ENCODE data around the gene KRT34. TPM values are rescaled to one million over a fixed set of nuclear protein-coding genes. Genes with fewer than 3 reads are reported as not detected.
A peak's percentile ranks its signal among the peaks of the same experiment; 100 is the strongest.
"Not testable (repeated sequence)": the region's sequence is repeated elsewhere in the genome, so short reads cannot be mapped to it uniquely, and the experiment has no call there.

The KRT34 gene
- total RNA-seq, 1 experiment from 2014 or later: 0.12 TPM

GRCh38 chr17:41404024-41404671, 22.0 kb upstream of the KRT34 start:
- peak; percentile 97 for DNase-seq (ENCODE audit: low spot score)

DNA sequence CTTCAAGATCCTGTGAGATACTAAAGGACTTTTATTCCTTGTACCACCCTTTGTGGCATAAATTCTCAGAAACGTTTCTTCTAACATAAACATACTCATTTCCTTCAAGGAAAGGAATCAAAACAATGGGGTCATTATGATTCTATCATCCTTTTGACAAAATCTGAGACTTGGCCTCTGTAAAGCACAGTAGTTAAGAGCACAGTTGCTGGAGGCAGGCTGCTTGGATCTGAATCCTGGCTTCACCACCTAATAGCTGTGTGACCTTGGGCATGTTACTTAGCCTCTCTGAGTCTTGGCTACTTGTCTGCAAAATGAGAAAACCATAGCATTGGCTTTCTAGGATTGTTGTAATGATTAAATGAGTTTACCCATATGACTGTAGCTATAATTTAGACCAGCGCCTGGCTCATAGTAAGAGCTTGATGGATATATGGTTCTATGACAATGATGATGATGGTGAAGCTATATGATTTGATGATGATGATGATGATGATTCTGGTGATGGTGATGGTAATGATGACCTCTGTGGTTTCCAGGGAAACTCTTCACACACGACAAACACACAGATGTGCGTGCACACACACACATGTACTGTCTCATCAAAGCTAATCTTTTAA, 21.4 kb upstream of the KRT34 start:
- peak; percentile 50 for DNase-seq (ENCODE audit: low spot score)

- no peak for DNase-seq (ENCODE audit: low spot score)
Observed at GRCh38 chr17:41402161-41402560, 20.1 kb upstream of the KRT34 start.

- no peak for DNase-seq (ENCODE audit: low spot score)
Observed at GRCh38 chr17:41396996-41397660, 15.0 kb upstream of the KRT34 start, which contains the start of gene KRT31. Gene KRT31 (minus strand): TSS chr17:41397608. CDS start chr17:41397539, 69 bp downstream.

- no peak for DNase-seq (ENCODE audit: low spot score)
Observed at GRCh38 chr17:41396340-41396739, 14.2 kb upstream of the KRT34 start.

- DNase-seq (ENCODE audit: low spot score): no peak
Observed at GRCh38 chr17:41395611-41396010, 13.5 kb upstream of the KRT34 start.

DNA sequence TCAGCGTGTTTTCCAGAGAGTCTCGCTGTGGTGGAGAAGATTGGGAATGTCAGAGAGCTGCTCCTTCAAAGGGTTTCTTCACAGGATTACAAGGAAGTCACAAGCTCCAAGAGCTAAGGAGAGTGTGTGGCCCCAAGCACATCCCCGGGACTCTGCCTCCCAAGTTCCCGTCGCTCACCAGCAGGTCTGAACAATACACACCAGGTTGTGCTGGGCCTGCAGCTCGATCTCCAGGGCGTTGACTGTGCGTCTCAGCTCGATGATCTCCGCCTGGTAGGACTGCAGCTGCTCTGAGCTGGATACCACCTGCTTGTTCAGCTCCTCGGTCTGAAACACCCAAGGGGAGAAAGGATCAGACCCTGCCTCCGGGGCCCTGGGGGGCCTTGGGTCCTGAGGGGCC, 12.9 kb upstream of the KRT34 start:
- not testable (repeated sequence) for DNase-seq (ENCODE audit: low spot score)

- no peak for DNase-seq (ENCODE audit: low spot score)
Observed at GRCh38 chr17:41394254-41394996, 12.3 kb upstream of the KRT34 start.

DNA sequence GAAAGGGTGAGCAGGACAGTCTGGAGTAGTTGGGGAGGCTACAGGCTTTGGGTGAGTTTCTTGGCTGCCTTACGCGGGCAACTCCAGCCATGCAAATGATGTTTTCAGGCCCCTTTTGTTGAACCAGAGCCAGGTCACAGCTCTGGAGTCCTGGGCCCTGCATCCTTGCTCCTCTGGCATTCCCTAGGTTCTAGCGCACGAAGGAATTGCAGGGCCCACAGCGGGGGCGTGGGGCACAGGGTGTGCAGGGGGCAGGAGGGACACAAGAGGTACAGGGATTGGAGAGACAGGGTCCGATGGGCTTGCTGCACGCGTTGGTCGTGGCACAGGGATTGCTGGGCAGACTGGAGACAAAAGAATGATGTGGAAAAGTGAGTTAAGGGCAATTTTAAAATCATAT, 11.7 kb upstream of the KRT34 start:
- no peak for DNase-seq (ENCODE audit: low spot score)

DNA sequence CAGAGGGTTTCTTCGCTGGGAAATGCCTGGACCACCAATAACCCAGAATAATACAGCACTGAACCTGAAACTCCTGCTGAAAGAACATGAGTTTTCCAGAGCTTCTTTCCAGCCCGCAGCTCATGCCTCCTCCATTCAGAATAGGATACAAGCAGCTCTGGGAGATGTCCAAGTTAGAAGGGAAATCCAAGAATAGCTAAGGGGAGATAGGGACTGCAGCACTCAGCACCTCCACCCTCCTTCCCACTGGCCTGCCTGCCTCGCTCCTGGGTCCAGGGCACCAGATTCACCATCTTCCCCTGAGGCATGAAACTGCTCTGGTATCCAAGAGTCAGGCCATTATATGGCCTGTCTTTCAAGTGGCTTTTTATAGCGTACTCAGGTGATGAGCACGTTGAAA, 11.2 kb upstream of the KRT34 start:
- no peak for DNase-seq (ENCODE audit: low spot score)

DNA sequence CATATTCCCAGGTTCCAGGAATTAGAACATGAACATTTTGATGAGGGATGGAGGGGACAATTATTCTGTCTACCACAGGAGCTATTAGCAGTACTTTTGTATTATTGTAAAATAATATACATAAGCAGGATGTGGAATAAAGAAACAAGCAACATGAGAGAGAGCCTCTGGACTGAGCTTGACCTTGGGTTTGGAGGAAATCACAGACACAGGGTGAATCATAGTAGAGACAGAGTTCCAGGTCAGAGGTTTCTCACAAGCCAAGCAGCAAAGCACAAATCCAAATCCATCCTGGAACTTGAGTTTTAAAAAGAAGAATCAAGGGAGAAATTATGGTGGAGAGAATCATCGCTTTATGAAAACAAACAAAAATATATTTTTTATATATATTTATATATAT, 10.2 kb upstream of the KRT34 start:
- no peak for DNase-seq (ENCODE audit: low spot score)

DNA sequence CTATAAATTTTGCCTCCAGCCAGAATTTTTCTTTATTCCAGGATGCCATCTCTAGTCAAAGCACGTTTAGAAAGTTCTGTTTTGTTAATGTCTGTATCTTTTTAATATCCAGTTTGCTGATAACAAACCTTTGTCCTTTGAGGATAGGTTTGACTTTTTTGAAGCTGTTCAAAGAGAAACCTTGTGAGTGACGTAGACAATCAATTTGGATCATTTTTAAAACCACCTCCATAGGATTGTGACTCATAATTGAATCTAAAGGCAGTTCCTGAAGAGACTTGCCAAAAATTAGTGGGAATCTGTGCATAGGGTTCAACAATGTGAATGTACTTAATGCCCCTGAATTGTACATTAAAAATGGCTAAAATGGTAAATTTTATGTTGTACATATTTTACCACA, 9.4 kb upstream of the KRT34 start:
- no peak for DNase-seq (ENCODE audit: low spot score)

GRCh38 chr17:41390411-41390938, 8.4 kb upstream of the KRT34 start:
- DNase-seq (ENCODE audit: low spot score): no peak

GRCh38 chr17:41387670-41388069, 5.6 kb upstream of the KRT34 start:
- no peak for DNase-seq (ENCODE audit: low spot score)

GRCh38 chr17:41386227-41386626, 4.1 kb upstream of the KRT34 start:
- no peak for DNase-seq (ENCODE audit: low spot score)

GRCh38 chr17:41383690-41384089, 1.6 kb upstream of the KRT34 start:
- no peak for DNase-seq (ENCODE audit: low spot score)

- no peak for DNase-seq (ENCODE audit: low spot score)
Observed at GRCh38 chr17:41382394-41382793, 288 bp upstream of the KRT34 start.

GRCh38 chr17:41380091-41380490, 2.0 kb downstream of the KRT34 start:
- DNase-seq (ENCODE audit: low spot score): peak; percentile 50

- DNase-seq (ENCODE audit: low spot score): no peak
Observed at GRCh38 chr17:41377546-41377945, 4.6 kb downstream of the KRT34 start.

GRCh38 chr17:41369713-41370112, 12.4 kb downstream of the KRT34 start, which contains the start of gene KRT33B:
Gene KRT33B (minus strand): TSS chr17:41369813. CDS start chr17:41369750, 63 bp downstream.
- no peak for DNase-seq (ENCODE audit: low spot score)

DNA sequence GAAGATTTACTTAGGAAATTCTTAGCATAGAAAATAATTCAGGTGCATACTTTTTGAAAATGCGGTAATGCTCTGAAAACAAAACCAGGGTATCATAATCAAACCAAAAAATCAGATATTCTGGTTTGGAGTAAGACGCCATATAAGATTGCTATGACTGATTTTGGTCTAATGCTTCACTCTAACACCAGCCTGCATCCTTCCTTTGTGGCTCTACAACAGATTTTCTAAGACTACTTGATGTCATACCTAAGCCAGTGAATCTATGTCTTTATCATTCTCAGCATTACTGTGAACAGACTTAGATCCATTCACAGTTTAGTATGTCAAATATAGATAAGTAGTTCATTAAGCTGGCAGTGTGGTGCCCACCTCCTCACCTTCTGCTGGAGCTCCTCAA, 13.1 kb downstream of the KRT34 start:
- no peak for DNase-seq (ENCODE audit: low spot score)

Data from H4 (cell line).